Thyroid gland (tissue), 4 donors: ENCODE measurements around the gene RREB1.

ENCODE experiments used
- CTCF ChIP-seq, 6 experiments: fragments of 200-600 bp in 3 of 6; fragments of 450-650 bp in 3 of 6; sonication (generic) in 3 of 6; IDR thresholded peaks; one replicate each; pipeline ENCODE4 v1.5.1; 2016 to 2019; ENCODE audit warnings: antibody characterized with exemption in 6 of 6, mild to moderate bottlenecking in 2 of 6, inconsistent platforms in 1 of 6, moderate library complexity in 1 of 6
- POLR2A ChIP-seq, 2 donors: fragments of 450-650 bp; IDR thresholded peaks; one replicate each; pipeline ENCODE4 v1.6.1; 2017; ENCODE audit warnings: antibody characterized with exemption in 2 of 2, mild to moderate bottlenecking in 2 of 2, moderate library complexity in 1 of 2

DNA sequence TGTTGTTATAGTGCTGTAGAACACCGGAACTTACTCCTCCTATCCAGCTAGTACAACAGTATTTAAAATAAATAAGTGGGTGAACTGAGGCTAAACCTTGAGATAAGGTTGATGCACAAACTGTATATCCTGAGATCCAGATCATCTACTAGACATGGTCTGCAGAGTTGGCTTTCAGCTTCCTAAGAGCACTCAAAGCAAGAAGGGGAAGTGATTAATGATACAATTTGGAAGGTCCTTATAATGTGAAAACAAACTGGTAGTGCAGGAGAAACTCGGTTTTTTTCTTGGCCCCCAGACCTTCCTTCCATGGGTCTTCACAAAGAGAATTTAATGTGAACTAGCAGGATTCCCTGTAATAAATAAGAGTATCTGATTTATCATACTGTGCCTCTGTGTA is 27.4 kb upstream of the RREB1 start:
- TF ChIP-seq CTCF (IDR thresholded peaks at IDR 0.05) (no peak), POLR2A (IDR thresholded peaks at IDR 0.05) (no peak)
